D721Med (cell line): Measurements from ENCODE around the gene YJU2.

ENCODE experiments used
- DNase-seq: peaks from one replicate; pipeline ENCODE4 v3.0.0; 2011; ENCODE audit warnings: low spot score; ENCODE audit not compliant: insufficient read length
- FAIRE-seq: peaks from 2 replicates; lab custom pipeline; 2011; peaks lifted over from hg19 to GRCh38; lab: Jason Lieb, UNC
- CTCF ChIP-seq: IDR thresholded peaks from 2 replicates; pipeline ENCODE4 v1.5.1; 2012; ENCODE audit warnings: mild to moderate bottlenecking, control low read depth; ENCODE audit not compliant: insufficient read depth; ENCODE audit errors: missing control alignments

Gene YJU2

GRCh38 chr19:4318460-4318859 is 71.6 kb downstream of the YJU2 start:
- no peak for TF ChIP-seq CTCF
- DNase-seq (no peak), FAIRE-seq (no peak)
